ENCODE data around the gene SECISBP2. TPM values are rescaled to one million over a fixed set of nuclear protein-coding genes. Genes with fewer than 3 reads are reported as not detected.

The SECISBP2 gene
- total RNA-seq, 1 donor from 2014 or later = 51.1 TPM

- no peak for TF ChIP-seq POLR2AphosphoS5 (IDR thresholded peaks at IDR 0.05; ENCODE audit: insufficient read depth in 1 of 2, low read depth in 1 of 2)
- TF ChIP-seq, protein P1, sequence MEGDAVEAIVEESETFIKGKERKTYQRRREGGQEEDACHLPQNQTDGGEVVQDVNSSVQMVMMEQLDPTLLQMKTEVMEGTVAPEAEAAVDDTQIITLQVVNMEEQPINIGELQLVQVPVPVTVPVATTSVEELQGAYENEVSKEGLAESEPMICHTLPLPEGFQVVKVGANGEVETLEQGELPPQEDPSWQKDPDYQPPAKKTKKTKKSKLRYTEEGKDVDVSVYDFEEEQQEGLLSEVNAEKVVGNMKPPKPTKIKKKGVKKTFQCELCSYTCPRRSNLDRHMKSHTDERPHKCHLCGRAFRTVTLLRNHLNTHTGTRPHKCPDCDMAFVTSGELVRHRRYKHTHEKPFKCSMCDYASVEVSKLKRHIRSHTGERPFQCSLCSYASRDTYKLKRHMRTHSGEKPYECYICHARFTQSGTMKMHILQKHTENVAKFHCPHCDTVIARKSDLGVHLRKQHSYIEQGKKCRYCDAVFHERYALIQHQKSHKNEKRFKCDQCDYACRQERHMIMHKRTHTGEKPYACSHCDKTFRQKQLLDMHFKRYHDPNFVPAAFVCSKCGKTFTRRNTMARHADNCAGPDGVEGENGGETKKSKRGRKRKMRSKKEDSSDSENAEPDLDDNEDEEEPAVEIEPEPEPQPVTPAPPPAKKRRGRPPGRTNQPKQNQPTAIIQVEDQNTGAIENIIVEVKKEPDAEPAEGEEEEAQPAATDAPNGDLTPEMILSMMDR (IDR thresholded peaks at IDR 0.05) = no peak
Measured at GRCh38 chr9:89380437-89381307, 62.4 kb downstream of the SECISBP2 start.

DNA sequence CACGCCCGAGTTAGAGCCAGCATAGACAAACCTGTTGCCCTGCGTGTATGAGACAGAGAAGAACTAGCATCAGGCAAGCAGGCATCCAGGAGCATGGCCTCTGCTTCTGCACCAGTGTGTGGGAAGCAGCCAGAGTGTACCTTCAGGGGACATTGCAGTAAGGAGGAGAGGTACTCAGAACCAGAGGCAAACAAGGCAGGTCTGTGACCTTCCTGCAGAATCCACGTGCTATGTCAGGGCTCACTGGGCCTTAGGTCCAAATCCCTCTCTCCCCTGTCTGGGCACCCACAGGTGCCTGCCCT, 63.0 kb downstream of the SECISBP2 start:
- peaks cover 0 to 33% of the 10 kb centered on the region in 2 donors for H3K36me3 ChIP-seq
- H3K27ac ChIP-seq = no peak overlapping the region
- H3K4me1 ChIP-seq = peaks cover 1% of the 10 kb centered on the region
- DNase-seq (ENCODE audit: extremely low spot score in 2 of 2) = no peak
- no peaks in the 10 kb centered on the region for H3K27me3 ChIP-seq
- TF ChIP-seq, protein P1 (IDR thresholded peaks at IDR 0.05) = no peak
- no peak for TF ChIP-seq POLR2AphosphoS5 (IDR thresholded peaks at IDR 0.05; ENCODE audit: insufficient read depth in 1 of 2, low read depth in 1 of 2)
- TF ChIP-seq POLR2A (IDR thresholded peaks at IDR 0.05) = no peak
- intact Hi-C loops (cut with DNase I) = no loop called here
- no peaks in the 10 kb centered on the region for H3K9me3 ChIP-seq
- no peak overlapping the region for H3K4me3 ChIP-seq

More at GRCh38 chr9:89380437-89381307, 62.4 kb downstream of the SECISBP2 start:
- H3K9me3 ChIP-seq = no peaks in the 10 kb centered on the region
- H3K27me3 ChIP-seq = no peaks in the 10 kb centered on the region
- no peak overlapping the region for H3K4me3 ChIP-seq
- no peaks in the 10 kb centered on the region for H3K4me1 ChIP-seq
- no peak for DNase-seq (ENCODE audit: extremely low spot score in 2 of 2)
- no peak overlapping the region for H3K27ac ChIP-seq
- peaks cover 0 to 30% of the 10 kb centered on the region in 2 donors for H3K36me3 ChIP-seq
- intact Hi-C loops (cut with DNase I) = no loop called here

DNA sequence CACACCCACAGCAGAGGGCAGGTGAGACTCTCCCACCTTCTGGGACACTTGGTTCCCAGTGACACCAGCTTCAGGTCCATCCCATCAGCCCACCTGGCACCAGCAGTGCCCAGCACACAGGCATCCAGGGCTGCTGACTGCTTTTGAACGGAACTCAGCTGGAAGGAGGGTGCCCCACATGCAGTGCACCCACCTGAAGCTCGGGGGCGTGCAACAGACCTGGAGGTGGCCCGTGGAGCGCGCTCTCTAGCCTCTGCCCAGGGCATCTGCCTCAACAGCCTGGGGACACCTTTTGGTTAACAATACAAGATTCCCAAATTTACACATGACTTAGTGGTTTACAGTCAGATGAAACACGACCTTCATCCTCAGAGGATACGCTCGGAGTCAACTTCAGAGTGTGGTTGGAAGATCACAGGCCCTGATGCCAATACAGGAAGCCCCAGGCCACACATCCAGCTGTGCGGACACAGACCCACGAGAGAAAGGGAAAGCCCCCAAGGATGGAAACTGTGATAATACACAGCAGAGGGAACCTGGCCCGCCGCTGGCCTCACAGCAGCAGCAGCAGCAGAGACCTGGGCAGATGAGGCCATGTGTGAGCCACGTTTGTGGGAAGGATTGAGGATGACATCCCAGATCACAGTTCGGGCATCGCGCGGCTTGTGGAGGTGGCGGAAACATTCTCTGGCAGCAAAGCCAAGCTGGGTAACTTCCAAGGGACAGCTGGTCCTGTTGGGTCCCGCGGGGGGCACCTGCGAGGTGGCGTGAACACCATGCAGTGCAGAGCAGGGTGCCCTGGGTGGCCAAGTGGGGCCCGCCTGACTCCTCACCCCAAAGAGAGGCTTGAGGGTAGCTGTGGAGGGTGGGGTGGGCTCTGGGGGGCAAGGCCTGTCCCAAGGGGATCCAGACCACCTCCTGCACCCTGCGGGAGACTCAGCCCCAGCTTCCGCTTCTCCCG, 64.0 kb downstream of the SECISBP2 start:
- TF ChIP-seq, protein P1 (IDR thresholded peaks at IDR 0.05) = no peak
- TF ChIP-seq POLR2A (IDR thresholded peaks at IDR 0.05) = no peak
- no peak for TF ChIP-seq POLR2AphosphoS5 (IDR thresholded peaks at IDR 0.05; ENCODE audit: insufficient read depth in 1 of 2, low read depth in 1 of 2)
- H3K9me3 ChIP-seq = no peaks in the 10 kb centered on the region
- no peaks in the 10 kb centered on the region for H3K27me3 ChIP-seq
- intact Hi-C loops (cut with DNase I) = no loop called here
- peaks cover 0 to 34% of the 10 kb centered on the region in 2 donors for H3K36me3 ChIP-seq
- no peak overlapping the region for H3K4me3 ChIP-seq
- no peak for DNase-seq (ENCODE audit: extremely low spot score in 2 of 2)
- H3K4me1 ChIP-seq = peaks cover 12% of the 10 kb centered on the region
- no peak overlapping the region for H3K27ac ChIP-seq

DNA sequence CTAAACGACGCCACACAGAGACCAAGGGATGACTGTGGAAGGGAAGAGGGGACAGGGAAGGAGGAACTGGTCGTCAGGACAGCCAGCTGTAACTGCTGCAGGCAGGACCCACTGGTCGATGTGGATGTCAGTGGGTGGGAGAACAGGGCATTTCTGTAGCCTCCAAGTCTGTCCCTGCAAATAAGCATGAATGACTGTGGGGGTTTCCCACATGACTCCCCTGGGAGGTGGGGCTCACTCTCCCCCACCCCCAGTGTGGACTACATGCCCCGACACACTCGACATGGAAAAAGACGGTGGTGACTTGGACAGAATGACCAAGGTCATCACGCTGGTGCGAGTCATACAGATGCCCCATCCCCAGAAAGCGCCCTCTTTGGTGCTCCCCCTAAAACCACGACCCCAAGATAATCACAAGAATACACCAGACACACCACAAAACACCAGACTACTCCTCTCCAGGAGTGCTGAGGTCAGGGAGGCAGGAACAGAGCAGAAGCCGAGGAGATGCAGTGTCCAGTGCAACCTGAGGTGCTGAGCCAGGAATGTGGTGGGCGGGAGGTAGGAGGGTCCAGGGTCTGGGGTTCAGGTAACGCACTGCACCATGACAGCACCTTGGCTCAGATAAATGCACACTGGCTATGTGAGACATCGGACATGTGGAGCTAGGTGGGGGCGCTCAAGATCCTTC, 64.9 kb downstream of the SECISBP2 start:
- DNase-seq (ENCODE audit: extremely low spot score in 2 of 2) = no peak
- H3K27me3 ChIP-seq = no peaks in the 10 kb centered on the region
- no peak overlapping the region for H3K4me3 ChIP-seq
- no peaks in the 10 kb centered on the region for H3K9me3 ChIP-seq
- intact Hi-C loops (cut with DNase I) = no loop called here
- H3K36me3 ChIP-seq = peaks cover 0 to 34% of the 10 kb centered on the region in 2 donors
- H3K27ac ChIP-seq = no peak overlapping the region
- peaks cover 20% of the 10 kb centered on the region for H3K4me1 ChIP-seq
- TF ChIP-seq POLR2A (IDR thresholded peaks at IDR 0.05) (no peak), POLR2AphosphoS5 (IDR thresholded peaks at IDR 0.05; ENCODE audit: insufficient read depth in 1 of 2, low read depth in 1 of 2) (no peak)
- TF ChIP-seq, protein P1 (IDR thresholded peaks at IDR 0.05) = no peak
